Subcutaneous adipose tissue (tissue), 4 donors: ENCODE results near the gene CTCF. TPM values are rescaled to one million over a fixed set of nuclear protein-coding genes. Genes with fewer than 3 reads are reported as not detected.

Source experiments
- total RNA-seq, 4 donors: library from RNA; depleted of rRNA; stranded (reverse); fragments of >200 nt; gene quantifications; one replicate each; pipeline ENCODE4 v1.1.0, GENCODE V29; 2016
- TF ChIP-seq, protein P1 (sequence below): fragments of 450-650 bp; IDR thresholded peaks from one replicate; pipeline ENCODE4 v1.5.1; 2016; ENCODE audit warnings: low read depth, mild to moderate bottlenecking, control low read depth, antibody characterized with exemption, moderate library complexity

CTCF gene
- total RNA-seq, 4 donors from 2014 or later, result 22.9 to 43.7 (median 29.3) TPM

DNA sequence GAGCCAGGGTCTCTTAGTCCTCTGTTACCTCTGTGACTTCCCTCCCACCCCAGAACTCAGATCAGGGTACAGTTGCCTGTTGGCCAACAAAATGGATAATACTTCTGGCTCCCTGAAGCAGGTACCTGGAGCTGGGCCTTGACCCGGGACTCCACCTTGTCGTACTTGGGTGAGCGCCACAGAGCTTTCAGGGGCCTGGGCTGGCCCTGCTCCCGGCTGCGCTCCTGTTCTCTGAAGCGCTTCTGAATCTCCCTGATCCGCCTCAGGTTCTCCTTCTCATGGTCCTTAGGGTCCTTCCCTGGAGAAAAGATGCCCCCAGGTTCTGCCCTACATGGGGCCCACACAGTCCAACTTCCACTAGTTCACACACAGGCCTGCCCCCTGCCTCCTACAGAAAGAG lies 102.5 kb downstream of the CTCF start:
- TF ChIP-seq, protein P1, sequence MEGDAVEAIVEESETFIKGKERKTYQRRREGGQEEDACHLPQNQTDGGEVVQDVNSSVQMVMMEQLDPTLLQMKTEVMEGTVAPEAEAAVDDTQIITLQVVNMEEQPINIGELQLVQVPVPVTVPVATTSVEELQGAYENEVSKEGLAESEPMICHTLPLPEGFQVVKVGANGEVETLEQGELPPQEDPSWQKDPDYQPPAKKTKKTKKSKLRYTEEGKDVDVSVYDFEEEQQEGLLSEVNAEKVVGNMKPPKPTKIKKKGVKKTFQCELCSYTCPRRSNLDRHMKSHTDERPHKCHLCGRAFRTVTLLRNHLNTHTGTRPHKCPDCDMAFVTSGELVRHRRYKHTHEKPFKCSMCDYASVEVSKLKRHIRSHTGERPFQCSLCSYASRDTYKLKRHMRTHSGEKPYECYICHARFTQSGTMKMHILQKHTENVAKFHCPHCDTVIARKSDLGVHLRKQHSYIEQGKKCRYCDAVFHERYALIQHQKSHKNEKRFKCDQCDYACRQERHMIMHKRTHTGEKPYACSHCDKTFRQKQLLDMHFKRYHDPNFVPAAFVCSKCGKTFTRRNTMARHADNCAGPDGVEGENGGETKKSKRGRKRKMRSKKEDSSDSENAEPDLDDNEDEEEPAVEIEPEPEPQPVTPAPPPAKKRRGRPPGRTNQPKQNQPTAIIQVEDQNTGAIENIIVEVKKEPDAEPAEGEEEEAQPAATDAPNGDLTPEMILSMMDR, result no peak

DNA sequence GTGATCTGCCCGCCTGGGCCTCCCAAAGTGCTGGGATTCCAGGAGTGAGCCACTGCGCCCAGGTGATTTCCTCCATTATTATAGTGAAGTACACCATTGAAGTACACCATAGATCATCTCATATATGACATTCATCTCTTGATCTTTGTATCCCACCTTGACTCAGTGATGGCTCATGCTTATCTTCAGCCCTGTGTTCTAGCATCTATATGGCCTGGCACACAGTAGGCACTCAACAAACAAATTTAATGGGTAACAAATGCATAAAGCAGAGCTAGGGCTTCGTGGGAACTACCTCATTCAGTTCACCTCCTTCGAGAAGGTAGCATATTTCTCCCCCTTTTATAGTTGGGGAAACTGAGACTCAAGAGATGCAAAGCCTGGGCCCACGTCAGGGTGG lies 103.3 kb downstream of the CTCF start:
- TF ChIP-seq, protein P1, result no peak

DNA sequence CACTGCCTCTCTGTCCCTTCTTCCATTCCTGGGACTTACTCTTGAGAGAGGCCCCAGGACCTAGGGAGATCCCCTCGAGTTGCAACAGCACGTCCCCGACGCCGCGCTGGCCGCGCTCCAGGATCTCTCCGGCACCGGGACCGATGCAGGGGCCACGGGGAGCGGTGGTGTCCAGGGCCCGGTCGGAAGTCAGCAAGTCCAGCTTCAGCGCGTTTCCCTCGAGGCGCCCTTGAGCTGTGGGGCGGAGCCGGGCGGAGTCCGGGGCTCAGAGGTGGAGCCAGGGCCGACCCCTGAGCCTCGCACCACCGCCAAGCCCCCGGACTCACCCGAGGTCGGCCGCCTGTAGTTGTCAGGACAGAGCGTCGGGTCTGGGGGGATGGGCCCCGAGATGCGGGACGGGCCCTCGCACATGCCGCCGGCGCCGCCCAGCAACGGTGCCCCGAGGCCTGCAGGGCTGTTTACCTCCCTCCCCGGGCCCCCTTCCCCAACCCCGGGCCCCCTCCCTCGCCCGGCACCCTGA lies 103.8 kb downstream of the CTCF start:
- TF ChIP-seq, protein P1, result no peak

DNA sequence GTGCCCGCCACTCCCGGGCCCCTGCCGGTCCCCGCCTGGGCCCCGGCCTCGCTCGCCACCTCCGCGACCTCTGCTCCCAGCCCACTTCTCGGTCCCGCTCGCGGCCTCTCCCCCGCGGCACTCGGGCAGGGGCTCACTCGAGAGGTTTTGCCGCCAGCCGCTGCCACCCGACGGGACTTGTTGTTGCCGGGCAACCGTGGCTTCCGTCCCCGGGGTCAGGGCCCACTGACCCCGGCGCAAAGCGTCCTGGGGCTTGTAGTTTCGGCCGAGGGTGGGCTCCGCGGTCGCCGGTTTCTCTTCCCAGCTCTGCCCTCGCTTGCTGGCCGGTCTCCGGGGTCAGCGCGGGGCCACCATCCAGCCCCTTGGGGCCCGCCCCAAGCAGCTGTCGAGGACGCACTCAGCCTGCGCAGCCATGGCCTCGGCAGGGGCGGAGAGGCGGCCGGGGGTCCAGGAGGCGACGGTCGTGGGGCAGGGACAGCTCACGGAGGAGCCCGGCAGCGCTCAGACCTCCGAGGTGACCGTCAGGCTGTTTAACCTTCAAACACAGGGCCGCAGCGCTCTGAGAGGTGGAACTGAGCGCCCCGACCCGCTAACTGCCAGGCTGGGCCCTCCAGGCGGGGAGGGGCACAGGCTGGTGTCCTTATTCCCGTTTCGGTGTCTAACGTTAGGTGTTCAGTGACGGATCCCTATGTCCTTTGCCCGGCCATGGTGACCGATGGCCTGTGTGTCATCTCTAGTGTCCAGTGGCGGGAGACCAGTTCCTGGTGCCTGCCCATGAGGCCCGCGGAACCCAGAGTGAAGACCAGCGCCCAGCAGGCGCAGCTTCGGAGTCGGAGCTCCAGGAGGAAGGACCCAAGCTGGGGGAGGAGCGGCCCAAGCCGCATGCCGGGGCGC lies 104.5 kb downstream of the CTCF start, which contains the start of the genes C16orf86 and ENKD1:
C16orf86 (plus strand) TSS at position 256 of the 894 bp plus-strand sequence; CDS start at position 413, 157 bp downstream.
ENKD1 (minus strand) TSS at position 192 of the 894 bp plus-strand sequence. CDS start 308 bp downstream, outside the sequence.
- TF ChIP-seq, protein P1, result no peak

DNA sequence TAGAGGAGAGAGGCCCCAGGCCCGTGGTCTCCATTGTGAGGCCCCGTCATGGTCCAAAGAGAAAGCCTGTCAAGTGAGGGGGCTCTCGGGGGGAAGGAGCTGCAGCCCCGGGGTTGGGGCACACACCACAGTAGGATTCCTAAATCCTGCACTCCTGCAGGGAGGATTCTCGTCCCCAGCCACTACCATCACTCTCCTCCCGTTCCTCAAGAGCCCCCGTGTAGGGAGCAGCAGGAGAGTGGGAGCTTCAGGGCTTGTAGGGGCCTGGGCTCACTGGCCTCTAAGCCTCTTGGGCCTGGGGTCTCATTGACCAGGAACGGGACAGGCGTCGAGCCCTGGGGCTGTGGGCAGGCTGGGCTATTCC lies 105.1 kb downstream of the CTCF start:
- TF ChIP-seq, protein P1, result no peak

DNA sequence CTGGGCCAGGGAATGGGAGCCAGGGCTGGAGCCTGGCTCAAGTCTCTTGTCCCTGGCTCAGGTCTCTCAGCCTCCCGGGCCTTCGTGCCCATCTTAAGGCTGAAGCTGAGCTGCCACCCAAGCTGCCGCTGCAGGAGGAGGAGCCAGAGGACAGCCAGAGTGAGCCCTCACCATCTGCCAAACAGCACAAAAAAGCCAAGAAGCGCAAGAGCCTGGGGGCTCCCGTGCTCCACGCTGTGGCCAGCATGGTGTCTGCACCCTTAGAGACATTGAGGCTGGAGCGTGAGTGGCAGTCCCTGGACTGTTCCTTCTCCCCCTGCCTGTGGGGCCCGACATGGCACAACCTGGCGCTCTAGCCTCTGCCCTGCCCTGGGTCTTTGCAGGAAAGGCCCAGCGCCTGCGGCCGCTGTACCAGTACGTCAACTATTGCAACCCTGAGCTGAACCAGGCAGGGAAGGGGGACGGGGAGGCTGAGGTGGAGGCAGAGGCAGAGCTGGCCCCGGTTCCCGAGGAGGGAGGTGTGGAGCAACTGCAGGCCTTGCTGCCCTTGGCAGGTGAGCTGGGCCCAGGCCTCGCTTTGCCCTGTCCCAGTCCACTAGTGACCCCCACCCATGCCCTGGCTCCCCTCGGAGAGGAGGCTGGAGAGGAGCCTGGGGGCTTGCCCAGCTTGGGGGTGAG lies 105.6 kb downstream of the CTCF start:
- TF ChIP-seq, protein P1, result no peak
